KOPT-K1 (cell line): ENCODE data around the gene ELP4.
"Not testable (repeated sequence)": the region's sequence is repeated elsewhere in the genome, so short reads cannot be mapped to it uniquely, and the experiment has no call there.

Experiments
- H3K27ac ChIP-seq: fragments of 200-600 bp; sonication (generic); 2 replicates; pipeline ENCODE4 v1.5.1; 2016; ENCODE audit warnings: antibody characterized with exemption, mild to moderate bottlenecking, low read depth, low read length; ENCODE audit not compliant: poor library complexity, severe bottlenecking
- H3K36me3 ChIP-seq: fragments of 200-600 bp; sonication (generic); 2 replicates; pipeline ENCODE4 v1.5.1; 2017; ENCODE audit warnings: antibody characterized with exemption, mild to moderate bottlenecking, low read length, moderate library complexity; ENCODE audit not compliant: insufficient read depth
- H3K9me3 ChIP-seq: fragments of 200-600 bp; sonication (generic); 2 replicates; pipeline ENCODE4 v1.5.1; 2017; ENCODE audit warnings: antibody characterized with exemption, low read length, mild to moderate bottlenecking; ENCODE audit not compliant: insufficient read depth, poor library complexity, severe bottlenecking

The ELP4 gene

DNA sequence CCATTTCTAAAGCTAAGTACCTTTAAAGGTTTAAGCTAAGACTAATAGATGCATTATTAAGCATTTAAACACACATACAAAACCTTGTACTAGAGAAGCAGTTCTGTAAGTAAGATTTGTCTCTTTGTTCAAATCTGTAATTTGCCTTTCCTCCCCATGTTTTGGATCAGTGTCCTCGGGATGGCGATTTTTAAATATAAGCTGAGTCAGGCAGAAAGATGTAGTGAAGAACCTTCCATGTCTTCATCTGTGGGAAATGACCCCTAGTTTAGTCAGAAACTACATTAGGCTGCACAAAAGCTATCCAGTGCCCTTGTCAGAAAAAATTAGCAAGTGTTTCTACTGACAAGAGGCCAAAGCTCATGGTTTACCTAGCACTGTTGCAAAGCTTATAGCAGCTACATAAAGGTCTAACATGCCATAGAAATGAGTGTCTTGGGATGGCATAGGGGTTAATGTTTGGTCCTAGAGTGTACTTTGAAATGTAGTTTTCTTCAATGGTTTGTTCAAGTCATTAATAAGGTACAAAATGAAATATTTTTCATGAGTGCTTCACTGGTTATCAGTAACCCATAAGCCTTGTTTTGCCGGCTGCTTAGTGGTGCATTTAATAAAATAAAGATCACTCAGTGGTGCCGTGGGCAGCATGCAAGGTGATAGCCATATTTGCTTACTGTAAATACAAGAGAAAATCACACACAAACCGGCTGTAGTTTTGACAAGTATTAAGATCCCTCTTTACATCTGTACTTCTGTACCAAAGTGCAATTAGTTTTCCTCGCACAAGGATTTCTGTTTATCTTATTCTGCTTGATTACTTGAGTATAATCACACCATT is 139.8 kb downstream of the ELP4 start:
- no peaks in the 10 kb centered on the region for H3K36me3 ChIP-seq
- no peaks in the 10 kb centered on the region for H3K9me3 ChIP-seq
- H3K27ac ChIP-seq = no peak overlapping the region

GRCh38 chr11:31651208-31651607 is 141.6 kb downstream of the ELP4 start:
- no peaks in the 10 kb centered on the region for H3K36me3 ChIP-seq
- no peak overlapping the region for H3K27ac ChIP-seq
- no peaks in the 10 kb centered on the region for H3K9me3 ChIP-seq

DNA sequence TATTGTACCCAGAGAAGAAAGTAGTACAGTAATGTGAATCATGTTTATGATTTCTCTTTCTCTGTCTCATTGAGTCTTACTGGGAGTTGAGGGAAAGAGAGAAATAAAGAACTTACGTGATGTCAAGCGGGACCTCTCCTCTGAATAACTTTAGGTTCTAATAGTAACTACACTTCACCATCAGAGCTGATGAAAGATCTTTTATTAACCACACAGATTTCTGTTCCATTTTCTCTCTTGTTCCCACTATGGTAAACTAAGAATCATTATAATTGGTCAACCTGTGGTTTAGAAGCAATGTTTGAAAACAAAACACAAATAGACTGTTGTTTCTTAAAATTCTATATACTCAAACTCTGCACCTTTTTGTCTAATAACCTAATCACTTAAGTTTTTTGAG is 142.3 kb downstream of the ELP4 start:
- H3K9me3 ChIP-seq = no peaks in the 10 kb centered on the region

DNA sequence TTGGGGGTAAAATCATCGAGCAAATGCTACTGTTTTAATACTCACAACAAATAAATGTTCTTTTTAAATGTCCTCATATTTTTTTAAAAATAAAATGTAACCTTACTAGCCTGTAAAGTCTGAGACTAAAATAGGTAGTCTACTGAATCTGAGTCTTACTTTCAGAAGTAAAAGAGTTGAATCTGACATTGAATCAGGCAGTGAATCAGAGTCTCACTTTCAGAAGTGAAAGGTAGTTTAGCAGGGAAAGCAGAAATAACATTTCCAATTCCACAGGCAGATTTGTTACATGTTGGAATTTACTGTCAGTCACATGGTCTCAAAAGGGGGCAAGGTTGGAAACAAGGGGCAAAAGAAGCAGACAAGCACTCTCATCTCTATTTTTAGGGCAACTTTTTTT is 143.0 kb downstream of the ELP4 start:
- Histone ChIP-seq H3K9me3 (no peaks in the 10 kb centered on the region), H3K27ac (no peak overlapping the region), H3K36me3 (no peaks in the 10 kb centered on the region)

More for the DNA sequence above, 142.3 kb downstream of the ELP4 start:
- Histone ChIP-seq H3K27ac (no peak overlapping the region), H3K36me3 (no peaks in the 10 kb centered on the region)

DNA sequence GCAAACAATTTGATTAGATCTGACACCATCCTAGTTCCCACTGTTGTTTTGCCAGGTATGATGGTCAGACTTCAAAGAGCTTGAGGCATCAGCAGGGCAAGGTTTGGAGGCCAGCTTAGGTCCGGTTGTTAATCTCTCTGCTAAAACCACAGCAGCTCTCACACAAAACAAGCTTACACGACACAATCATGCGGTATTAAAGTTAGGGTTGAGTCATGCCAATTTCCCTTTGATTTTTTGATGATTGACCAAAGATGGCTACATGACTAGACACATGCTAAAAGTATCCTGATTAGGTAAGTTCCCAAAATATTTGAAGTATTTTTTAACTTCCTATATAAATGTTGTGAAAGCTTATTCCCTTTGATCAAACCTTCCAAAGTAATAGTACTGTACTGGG is 145.9 kb downstream of the ELP4 start:
- Histone ChIP-seq H3K36me3 (no peaks in the 10 kb centered on the region), H3K27ac (no peak overlapping the region), H3K9me3 (no peaks in the 10 kb centered on the region)

DNA sequence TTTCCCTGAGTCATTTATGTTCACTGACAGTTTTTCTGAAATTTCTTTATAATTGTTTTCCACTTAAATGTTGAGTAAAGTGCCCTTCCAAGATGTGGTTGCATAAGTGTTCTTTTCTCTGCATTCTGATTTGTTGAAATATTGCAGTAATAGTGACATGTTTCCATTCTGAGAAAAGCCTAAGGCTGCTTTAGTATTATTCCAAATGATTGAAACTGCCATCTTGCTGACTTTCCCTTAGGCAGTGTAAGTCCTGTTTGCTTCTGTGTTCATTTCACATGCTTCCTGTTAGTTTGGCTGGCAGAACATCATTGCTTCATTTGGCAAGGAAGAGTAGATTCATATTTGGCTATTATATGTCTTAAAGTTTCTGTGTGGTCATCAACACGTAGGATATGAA is 146.5 kb downstream of the ELP4 start:
- H3K36me3 ChIP-seq = no peaks in the 10 kb centered on the region
- H3K27ac ChIP-seq = no peak overlapping the region

DNA sequence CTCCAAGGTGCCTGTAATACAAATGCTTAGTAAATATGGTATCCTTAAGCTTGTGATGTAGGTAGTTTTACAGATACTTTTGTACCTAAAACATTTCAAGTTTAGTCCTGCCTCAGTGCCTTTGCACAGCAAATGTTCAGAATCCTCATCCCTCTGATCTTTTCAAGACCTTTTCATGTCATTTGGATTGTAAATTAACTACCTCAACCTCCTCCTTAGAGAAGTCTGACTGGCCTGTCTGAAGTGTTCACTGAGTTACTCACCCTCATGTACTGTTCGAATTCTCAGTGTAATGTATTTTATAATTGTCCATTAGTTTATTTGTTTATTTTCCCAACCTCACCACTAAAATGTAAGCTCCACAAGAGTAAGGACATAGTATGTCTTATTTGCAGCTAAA is 147.5 kb downstream of the ELP4 start:
- H3K9me3 ChIP-seq = no peaks in the 10 kb centered on the region
- H3K36me3 ChIP-seq = no peaks in the 10 kb centered on the region
- no peak overlapping the region for H3K27ac ChIP-seq

More for the DNA sequence above, 146.5 kb downstream of the ELP4 start:
- H3K9me3 ChIP-seq = no peaks in the 10 kb centered on the region

GRCh38 chr11:31664129-31664528 is 154.6 kb downstream of the ELP4 start:
- H3K36me3 ChIP-seq = no peaks in the 10 kb centered on the region
- H3K27ac ChIP-seq = no peak overlapping the region
- H3K9me3 ChIP-seq = no peaks in the 10 kb centered on the region

DNA sequence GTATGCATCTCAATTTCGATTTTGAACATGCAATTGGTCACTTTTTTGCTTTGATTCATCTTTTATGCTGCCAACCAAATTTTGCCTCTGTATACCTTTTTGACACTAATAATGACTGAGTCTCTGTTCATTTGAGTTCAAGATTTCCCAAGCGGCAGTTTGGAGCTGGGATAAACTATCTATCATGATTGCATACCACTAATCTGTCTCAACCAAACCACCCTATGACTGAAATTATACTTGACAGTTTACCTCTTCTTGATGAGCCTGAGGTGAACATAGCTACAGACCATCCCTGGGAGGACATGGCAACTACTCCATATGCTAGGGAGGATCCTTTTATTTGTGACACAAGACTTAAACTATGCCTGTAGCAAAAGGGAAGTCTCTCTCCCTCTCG is 155.4 kb downstream of the ELP4 start:
- Histone ChIP-seq H3K36me3 (no peaks in the 10 kb centered on the region), H3K27ac (no peak overlapping the region)

GRCh38 chr11:31671681-31672080 is 162.1 kb downstream of the ELP4 start:
- no peak overlapping the region for H3K27ac ChIP-seq
- H3K9me3 ChIP-seq = no peaks in the 10 kb centered on the region
- no peaks in the 10 kb centered on the region for H3K36me3 ChIP-seq

More for the DNA sequence above, 155.4 kb downstream of the ELP4 start:
- no peaks in the 10 kb centered on the region for H3K9me3 ChIP-seq

GRCh38 chr11:31673108-31673507 is 163.5 kb downstream of the ELP4 start:
- not testable (repeated sequence) for H3K36me3 ChIP-seq, H3K27ac ChIP-seq, H3K9me3 ChIP-seq

DNA sequence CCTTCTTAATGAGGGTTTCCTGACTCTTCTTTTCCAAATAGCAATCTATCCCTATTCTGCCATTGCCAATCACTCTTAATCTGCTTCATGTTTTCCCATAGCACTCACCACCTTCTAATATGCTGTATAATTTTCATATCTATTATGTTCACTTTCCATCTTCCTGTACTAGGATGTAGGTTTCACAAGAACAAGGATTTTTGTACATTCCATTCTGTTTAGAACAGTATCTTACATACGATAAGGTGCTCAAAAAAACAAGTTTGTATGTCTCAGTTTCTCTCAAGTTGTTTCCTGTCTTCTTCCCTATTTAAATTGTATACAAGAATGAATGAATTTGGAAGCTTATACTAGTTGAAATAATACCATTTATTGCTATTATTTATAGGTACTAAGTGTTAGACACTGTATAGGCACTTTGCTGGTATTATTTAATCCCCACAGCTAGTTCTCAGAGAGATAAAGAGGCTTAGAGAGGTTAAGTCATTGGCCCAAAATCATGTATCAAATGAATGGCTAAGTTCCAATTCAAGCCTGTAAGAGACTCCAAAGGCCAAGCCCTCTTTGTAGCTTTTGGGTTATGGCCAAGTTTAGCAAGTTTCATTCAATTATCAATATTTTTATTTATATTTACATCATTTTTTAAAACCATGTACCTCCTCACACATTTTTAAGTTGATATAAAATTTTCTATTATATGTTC is 166.9 kb downstream of the ELP4 start:
- peaks cover 6% of the 10 kb centered on the region for H3K9me3 ChIP-seq
- H3K36me3 ChIP-seq = no peaks in the 10 kb centered on the region
- no peak overlapping the region for H3K27ac ChIP-seq

DNA sequence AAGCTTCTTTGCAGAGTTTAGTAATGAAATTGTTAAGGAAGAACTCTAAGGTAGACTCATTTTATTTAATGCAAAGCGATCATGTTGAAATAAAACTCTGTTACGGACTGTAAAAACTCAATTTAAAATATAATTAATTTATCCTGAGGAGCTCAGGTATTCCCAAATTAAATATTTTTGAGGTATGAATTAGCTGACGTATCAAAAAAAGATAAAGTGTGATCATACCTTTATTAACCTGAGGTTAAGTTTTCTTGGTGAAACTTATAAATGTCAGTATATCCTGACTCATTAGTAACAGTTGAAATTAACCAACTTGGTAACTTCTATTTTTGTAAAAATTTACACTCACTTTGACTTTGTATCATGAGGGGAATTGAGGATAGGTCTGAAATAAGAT is 171.2 kb downstream of the ELP4 start:
- H3K9me3 ChIP-seq = peaks cover 6% of the 10 kb centered on the region
- no peak overlapping the region for H3K27ac ChIP-seq
- H3K36me3 ChIP-seq = no peaks in the 10 kb centered on the region

DNA sequence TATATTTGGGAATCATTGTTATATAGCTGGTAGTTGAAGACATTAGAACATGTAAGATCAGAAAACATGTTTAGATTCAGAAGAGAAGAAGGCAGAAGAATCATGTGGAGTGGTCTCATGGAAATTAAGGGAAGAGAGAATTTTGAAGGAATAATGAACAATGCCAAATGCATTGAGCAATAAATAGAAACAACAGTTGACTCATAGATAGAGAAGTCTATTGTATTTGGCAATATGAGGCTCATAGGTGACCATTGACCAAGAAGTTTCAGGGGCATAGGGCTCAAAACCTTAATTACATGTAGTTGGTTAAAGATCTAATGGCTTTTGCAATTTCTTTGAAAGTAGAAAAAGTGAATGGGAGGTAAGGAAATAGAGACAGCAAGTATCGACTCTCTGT is 177.7 kb downstream of the ELP4 start:
- Histone ChIP-seq H3K9me3 (no peaks in the 10 kb centered on the region), H3K36me3 (no peaks in the 10 kb centered on the region), H3K27ac (no peak overlapping the region)

DNA sequence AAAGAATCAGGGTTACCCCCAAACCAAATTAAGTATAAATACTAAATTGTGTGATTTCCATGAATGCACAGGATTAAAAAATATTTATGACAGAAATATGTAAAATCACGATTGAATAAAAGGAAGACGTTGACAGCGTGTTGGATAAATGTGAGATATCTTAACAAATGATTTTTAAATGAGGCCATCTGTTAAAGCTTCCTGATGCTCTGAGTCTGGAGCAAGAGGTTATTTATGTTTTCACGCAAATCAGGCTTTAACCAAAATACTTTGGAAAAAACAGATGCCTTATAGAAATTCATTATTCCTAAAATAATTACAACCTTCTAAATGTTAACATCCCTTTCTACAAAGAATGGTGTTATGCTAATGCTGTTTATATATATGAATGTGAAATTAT is 178.3 kb downstream of the ELP4 start:
- Histone ChIP-seq H3K27ac (no peak overlapping the region), H3K36me3 (no peaks in the 10 kb centered on the region), H3K9me3 (no peaks in the 10 kb centered on the region)

DNA sequence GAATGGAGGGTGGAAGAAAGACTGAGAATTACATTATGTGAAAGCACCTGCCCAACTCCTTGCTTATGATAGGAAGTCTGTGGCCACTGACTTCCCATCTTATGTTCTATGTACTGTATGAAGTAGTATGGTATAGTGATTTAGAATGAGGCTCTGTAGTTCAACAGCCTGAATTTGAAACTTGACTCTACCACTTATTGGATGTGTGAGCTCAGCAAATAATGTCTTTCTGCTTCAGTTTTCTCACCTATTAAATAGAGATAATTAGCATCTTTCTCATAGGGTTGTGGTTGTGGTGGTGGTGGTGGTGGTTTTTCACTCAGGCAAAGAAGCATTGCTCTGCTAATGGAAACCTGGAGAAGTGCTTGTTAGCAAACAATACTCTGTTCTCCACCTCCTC is 180.0 kb downstream of the ELP4 start:
- no peaks in the 10 kb centered on the region for H3K36me3 ChIP-seq
- H3K9me3 ChIP-seq = no peaks in the 10 kb centered on the region
- no peak overlapping the region for H3K27ac ChIP-seq
